HG03521 (cell line): ENCODE data around the gene GATA6.
"Not testable (repeated sequence)": the region's sequence is repeated elsewhere in the genome, so short reads cannot be mapped to it uniquely, and the experiment has no call there.

Experiments
- ATAC-seq: cut with Tn5 transposase; IDR thresholded peaks from one replicate; pipeline ENCODE4 v1.9.1; 2021; ENCODE audit warnings: mild to moderate bottlenecking, moderate library complexity; ENCODE audit not compliant: unreplicated experiment

Gene GATA6

DNA sequence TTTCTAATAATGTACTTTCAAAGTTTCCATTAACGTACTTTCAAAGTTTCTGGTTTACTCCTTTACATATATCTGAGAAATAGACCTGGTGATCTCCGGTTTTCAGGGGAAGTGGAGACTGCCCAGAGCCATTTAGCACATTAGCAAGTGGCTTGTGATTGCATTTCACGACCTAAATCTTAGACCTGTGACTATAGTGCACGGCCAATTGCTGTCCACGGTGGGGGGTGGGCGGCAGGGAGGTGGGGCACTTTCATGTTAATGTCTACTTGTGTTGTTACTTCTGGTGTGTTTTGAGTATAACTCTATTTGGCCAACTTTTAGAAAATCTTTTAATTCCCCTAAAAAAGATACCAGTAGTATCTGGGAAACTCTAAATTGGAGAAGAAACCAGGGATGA, 11.3 kb downstream of the GATA6 start:
- no peak for ATAC-seq

DNA sequence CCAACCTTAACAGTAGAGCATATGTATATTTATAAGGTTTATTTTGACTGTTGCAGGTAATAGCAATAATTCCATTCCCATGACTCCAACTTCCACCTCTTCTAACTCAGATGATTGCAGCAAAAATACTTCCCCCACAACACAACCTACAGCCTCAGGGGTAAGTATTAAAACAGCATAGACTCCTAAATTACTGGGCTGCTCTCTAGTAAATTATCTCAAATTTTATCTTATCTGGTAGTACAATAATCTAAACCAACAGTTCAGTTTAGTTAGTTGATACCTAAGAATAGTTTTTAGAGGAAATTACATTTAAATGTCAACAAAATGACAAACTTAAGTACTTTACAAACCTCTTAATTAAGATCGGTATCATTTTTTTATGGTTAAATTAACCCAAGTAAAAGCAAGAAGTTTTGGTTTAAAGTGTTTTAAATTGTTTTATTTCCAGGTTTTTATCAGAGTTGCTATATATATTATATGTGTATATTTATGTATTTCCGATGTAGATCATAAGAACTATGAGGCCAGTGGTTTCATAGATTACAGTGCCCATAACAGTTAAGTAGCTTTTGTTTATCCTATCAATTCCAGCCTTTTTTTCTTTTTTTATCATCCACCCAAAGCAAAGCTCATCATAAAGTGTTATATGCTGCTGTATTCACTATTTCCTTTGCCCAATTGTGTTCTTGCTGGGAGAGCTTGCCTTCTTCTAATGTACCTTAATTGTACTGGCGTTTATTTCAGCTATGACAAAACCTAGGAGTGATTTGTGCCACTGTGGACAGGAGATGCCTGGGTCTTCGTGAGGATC, 13.7 kb downstream of the GATA6 start:
- ATAC-seq: no peak

DNA sequence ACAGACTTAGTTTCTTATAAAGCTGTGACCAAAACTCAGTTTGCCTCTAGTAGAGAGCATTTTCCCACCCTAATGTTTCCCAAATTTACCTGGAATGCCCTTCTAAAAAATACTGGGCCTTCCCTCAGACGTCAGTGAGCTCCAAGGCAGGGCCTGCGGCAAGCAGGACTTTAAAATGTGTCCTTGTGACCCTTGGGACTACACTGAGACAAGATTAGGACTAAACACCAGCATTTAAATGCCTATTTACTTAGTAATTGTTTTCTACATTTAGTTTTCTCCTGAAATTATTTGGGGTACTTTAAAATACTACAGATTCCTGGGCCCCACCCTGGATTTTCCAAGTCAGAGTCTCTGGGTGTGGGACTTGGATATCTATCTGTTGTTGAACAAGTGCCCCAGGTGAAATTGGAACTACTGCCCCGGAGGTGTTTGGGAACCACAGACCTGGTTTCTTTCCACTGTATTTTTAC, 14.3 kb downstream of the GATA6 start:
- no peak for ATAC-seq

DNA sequence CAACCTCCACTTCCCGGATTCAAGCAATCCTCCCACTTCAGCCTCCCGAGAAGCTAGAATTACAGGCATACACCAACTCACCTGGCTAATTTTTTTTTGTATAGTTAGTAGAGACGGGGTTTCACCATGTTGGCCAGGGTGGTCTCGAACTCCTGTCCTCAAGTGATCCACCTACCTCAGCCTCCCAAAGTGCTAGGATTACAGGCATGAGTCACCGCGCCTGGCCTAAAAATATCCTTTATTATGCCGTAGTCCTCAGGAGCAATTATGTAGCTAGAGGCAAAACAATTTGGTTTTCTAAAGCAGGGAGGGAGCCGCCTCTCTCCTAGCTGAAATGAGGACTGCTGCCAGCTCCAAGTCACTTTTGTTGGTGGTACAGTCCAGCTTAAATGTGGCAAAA, 15.2 kb downstream of the GATA6 start:
- not testable (repeated sequence) for ATAC-seq

DNA sequence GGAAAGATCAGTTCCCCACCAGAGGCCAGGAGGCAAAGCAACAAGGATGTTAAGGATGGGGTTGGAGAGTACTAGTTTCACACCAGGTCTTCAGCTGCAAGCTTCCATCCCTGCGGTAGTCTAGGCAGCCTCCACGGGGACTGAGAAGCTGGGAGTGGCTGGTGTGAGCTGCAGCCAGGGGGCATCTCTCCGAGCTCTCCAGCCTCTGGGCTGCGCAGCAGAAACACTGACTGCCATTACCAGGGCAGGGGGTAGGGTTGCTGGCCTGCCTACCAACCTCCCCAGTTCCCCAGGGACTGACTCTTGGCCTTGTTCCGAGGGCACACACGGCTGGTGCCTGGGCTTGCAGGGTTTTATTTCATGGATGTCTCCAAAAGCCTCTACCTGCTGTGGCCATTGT, 15.9 kb downstream of the GATA6 start:
- no peak for ATAC-seq

DNA sequence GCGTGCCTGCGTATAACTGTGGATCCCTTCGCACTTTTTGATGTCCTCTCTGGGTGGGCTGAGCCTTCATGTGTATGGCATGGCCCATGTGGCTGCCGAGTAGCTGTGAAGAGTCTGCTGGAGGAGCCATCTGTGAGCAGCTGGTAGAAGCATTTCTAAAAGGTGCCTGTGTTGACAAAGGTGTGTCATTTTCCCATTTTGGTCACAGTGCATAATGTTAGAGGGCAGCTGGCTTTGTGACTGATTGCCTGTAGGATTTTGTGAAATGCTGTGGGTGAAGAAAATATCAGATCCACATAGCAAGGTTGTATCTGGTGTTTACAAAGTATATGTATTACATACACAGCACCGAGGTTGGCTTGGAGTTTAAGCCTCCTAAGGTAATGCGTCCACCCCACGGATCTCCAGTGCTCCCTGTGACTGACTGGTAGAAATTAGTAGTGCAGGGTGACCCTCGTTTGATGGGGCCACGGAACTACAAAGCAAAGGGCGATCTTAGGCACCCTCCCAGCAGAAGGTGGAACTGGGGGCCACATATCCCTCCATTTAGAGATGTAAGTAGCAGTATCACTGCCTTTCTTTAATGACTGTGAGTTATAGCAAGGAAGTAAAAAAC, 16.5 kb downstream of the GATA6 start:
- ATAC-seq: no peak

DNA sequence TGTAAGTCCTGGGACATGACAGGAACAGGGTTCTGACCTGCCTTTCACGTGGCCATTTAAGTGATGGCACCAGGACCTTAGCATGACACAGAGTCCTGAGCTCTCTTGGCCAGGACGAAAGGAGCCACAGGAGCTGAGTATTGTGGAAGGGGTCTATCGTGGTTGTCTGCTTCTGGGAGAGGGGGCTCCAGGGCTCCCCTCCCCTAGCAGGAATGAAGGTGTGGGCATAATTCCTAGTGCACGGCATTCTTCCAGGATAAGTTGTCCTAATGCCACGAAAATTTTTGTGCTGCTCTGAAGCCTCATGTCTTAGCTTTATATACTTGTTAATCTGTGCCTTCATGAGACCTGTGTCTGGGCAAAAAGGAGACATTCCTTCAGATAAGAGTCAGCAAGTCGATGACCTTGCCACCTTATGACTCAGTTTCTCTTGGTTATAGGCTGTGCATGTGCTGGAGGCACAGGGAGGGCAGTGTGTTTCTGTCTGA, 17.1 kb downstream of the GATA6 start:
- no peak for ATAC-seq

DNA sequence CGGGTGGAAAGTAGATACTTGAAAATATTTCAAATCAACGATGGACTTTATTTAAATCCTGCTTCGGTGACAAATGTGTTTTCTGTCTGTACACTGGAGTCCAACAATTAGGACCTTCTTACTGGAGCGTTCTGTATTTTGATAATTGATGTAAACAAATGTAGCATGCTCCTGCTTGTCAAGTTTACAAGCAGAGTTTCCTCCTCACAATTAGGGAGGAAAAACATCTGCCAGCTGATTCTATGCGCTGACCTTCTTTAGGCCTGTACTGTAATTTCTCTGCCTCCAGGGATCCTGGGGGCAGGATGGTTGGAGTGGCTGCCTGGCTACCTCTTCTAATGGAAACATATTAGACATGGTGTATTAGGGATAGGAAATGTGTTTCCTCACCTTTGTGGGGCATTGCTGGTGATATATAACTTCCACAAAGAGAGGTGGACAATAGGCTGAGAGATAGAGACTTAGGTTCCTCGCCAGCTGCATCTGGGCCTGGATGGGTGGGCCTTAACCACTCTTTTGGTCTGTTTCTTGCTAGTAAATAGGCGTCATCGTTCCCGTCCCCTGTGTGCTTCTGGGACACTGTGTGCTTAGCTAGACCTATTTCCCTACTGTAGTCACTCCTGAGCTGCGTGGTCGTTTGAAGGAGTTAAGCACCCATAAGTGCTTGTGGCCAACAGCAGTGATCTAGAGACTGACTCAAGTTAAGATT, 19.3 kb downstream of the GATA6 start:
- ATAC-seq: no peak

DNA sequence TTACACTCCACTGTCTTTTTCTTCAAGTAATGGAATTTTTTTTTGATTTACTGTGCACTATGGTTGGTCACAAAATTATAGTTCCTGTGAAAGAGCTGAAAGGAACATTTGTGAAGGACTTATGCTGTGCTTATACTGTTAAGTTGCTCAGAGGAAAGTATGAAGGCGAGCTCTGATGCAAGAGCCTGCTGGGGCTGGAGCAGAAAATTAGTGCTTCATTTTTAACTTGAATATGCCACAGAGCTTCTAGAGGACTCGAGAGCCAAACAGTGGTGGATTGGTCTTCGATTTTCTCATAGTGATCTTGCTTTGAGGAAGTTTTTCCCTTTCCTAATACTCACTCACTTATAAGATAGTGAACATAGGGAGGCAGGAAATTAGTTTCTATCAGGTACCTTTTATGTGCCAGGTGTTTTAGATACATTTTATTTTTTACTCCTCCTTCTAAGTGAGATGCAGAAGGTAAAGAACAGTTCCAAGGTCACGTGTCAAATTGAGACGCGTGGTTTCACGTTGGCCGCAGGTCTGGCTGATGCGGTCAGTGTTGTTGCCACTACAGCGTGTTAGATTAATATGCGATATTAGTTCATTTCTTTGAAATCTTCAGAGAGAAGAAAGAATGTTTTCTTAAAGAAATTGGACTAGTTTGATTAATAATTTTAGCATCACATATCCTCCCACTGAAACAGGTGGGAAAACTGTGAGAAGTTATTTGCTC, 20.2 kb downstream of the GATA6 start:
- ATAC-seq: no peak

DNA sequence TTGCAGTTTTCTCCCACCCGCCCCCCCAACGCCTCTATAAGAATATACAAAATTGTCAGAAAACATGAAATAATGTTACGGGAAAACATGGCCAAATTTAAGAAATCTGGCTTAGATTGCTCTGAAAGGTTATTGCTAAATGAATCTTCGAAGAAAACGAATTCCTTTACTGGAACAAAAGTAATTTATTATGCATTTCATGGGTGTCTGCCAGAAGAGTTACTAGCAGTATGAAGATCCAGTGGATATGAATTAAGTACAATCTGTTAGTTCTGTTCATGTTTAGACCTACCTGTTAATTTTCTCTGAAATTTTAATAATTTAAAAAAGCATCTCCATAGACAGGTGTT, 21.9 kb downstream of the GATA6 start:
- no peak for ATAC-seq

DNA sequence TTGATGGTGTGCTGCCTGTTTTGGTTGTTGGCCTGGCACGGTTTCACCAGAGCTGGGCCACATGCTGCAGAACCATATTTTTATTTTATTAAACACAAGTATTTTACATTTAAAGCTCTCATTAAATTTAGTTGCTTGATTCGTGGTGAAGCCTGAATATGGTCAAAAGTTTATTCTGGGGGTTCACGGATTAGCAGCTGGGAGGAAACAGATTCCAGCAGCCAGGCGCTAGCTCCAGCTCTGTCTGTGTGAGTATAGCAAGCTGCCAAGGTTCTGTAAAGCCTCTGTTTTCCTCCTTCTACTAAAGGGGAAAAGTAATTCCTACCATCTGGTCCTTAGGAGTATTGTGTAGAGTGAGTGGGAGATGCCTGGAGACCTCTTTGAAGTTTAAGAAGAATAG, 22.5 kb downstream of the GATA6 start:
- ATAC-seq: no peak

DNA sequence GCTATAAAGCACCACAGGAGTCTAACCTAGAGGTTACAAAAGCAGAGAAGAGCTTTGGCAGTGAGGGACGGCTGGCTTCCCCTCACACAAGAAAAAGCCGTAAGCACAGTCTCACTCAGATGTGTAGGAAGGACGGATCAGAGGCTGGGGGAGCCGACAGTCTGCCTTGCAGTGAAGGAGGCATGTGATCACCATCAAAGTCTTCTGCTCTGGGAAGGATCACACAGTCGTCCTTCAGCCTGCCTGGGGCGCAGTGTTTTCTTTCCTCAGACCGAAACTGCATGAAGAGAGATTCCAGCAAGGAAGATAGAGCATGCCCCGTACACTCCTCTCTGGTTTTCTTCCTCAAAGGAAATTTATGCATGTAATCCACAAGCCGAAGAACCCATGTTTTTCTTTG, 24.1 kb downstream of the GATA6 start:
- ATAC-seq: no peak

DNA sequence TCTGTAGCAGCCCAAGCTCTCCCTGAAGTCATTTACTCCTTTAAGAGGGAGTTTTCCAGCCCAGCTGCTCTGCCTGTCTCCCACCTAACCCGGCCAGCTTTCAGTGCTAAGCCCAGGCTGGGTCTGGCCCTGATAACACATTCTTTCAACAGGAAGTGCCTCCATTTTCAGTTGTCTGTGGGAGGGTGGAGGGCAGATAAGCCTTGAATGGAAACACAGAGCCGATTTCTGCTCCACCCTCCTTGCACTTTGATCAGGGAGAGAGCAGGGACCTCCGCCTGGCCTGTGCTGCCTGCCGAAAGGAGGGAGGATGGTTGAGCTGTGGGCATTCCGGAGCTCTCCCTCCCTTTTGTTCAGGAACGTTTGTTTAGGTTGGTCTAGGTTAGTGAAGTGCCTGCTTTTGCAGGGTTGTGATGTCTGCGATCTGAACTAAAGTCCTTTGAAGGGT, 24.8 kb downstream of the GATA6 start:
- ATAC-seq: no peak

DNA sequence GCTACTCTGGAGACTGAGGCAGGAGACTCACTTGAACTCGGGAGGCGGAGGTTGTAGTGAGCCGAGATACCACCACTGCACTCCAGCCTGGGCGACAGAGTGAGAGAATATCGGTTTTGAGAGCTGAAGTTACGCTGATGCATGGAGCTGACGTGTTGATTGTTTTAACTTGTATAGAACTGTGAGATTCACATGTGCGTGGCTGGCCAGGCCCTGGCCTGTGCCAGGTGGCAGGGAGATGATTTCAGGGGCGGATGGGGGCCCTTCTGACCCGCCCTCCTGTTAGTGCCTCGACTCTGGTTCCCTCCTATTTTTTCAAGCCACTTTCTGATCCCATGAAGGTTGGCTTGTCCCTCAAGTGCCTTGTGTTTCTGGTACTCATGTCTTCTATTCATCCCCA, 25.7 kb downstream of the GATA6 start:
- no peak for ATAC-seq

DNA sequence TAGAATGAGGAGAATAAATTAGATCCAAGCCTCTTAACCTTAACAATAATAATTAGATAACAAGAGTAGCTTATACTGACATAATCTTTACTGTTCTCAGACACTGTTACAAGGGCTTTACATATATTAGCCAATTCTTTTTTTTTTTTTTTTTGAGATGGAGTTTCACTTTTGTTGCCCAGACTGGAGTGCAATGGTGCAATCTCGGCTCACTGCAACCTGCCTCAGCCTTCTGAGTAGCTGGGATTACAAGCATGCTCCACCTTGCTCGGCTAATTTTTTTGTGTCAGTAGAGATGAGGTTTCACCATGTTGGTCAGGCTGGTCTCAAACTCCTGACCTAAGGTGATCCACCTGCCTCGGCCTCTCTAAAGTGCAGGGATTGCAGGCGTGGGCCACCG, 27.6 kb downstream of the GATA6 start:
- ATAC-seq: not testable (repeated sequence)

DNA sequence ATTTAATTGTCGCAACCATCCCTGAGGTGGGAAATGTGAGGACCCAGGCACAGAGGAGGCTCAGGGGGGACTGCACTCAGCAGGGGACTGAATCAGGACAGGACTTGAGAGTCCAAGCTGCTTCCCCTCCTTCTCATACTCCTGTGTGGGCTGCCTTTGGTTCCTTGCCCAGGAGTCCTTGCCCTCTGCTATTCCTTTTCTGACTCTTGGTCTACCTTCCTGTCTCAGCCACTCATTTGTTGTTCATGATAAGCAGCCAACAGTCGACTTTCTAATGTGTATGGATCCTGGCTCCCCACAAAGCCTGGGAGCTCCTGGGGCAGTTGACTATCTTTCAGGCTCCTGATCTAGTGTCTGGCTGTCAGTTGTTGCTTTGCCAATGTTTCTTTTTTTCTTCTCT, 28.3 kb downstream of the GATA6 start:
- ATAC-seq: no peak

DNA sequence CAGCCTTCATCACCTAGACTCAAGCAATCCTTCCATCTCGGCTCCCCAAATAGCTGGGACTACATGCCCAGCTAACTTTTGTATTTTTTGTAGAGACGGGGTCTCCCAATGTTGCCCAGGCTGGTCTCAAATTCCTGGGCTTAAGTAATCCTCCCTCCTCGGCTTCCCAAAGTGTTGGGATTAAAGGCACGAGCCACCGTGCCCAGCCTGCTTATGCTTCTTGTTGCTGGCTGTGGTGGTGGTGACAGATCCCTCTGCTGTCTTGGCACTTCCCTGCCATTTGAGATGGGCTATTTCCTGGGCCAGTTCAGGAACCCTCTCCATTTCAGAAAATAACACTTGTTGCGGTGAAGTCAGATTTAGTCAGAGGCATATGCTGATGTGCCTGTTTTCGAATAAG, 28.8 kb downstream of the GATA6 start:
- ATAC-seq: no peak

DNA sequence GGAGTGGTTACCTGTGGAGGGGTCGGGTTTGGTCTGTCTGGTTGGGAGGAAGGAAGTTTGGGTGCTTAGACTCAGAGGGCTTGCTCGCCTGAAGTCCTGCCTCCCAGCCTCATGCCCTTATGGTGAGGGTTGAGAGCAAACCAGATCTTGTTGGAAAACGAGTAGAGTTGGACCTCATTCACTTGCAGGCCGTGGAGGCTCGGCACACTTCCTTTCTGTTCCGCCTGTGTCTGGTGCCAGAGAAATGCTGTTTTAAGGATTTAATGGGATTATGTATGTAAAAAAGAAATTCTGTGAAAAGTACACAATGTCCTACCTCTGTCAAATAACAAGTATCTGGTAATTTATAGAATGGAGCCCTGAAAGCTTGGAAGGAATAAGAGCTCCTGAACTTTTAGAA, 29.6 kb downstream of the GATA6 start:
- ATAC-seq: no peak

DNA sequence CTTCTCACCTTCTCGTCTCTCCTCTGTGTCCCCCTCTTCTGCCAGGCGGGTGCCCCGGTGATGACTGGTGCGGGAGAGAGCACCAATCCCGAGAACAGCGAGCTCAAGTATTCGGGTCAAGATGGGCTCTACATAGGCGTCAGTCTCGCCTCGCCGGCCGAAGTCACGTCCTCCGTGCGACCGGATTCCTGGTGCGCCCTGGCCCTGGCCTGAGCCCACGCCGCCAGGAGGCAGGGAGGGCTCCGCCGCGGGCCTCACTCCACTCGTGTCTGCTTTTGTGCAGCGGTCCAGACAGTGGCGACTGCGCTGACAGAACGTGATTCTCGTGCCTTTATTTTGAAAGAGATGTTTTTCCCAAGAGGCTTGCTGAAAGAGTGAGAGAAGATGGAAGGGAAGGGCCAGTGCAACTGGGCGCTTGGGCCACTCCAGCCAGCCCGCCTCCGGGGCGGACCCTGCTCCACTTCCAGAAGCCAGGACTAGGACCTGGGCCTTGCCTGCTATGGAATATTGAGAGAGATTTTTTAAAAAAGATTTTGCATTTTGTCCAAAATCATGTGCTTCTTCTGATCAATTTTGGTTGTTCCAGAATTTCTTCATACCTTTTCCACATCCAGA, 31.3 kb downstream of the GATA6 start:
- ATAC-seq: no peak

DNA sequence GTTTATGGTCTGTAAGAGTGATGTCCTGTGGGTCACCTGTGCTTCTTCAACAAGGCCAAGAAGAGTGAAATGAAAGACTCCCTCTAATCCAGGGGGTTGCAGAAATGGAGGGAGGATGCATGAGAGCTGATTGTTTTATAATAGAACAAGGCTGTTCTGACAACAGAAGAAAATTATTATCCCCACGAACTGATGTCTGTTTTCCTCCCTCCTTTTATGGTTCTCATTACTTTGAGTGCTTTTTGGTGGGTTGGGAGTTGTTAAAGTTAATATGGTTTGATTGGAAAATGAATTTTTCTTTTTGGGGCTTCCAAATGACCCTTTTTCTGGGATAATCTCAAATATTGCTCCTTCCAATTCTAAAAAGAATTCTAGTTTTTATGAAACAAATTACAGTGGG, 33.6 kb downstream of the GATA6 start:
- ATAC-seq: no peak
